HG02973 (cell line): Measurements from ENCODE around the gene CTIF.

Experiments
- ATAC-seq: cut with Tn5 transposase; IDR thresholded peaks from one replicate; pipeline ENCODE4 v1.9.1; 2021; ENCODE audit warnings: moderate library complexity; ENCODE audit not compliant: unreplicated experiment

The CTIF gene

GRCh38 chr18:48904091-48904490 is 365.3 kb downstream of the CTIF start:
- ATAC-seq = no peak

DNA sequence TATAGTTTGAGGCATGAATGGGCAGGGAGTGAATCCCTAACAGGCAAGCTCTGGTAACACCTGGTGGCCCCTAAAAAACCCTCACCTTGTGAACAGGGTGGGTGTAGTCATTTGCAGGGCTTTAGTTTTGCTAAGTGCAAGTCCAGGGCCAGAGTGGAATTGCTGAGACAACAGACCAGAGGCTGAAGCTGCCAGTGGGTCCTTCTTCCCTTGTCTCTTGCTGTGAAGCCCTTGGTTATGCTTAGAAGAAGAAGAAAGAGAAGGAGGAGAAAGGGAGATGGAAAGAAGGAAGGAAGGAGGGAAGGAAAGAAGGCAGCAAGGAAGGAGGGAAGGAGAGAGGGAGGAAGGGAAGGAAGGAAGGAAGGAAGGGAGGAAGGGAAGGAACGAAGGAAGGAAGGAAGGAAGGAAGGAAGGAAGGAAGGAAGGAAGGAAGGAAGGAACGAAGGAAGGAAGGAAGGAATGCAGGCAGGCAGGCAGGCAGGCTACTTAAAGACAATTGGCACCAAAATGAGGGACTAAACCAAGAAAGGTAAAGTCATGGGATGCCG is 366.1 kb downstream of the CTIF start:
- no peak for ATAC-seq

GRCh38 chr18:48905513-48905912 is 366.7 kb downstream of the CTIF start:
- no peak for ATAC-seq

DNA sequence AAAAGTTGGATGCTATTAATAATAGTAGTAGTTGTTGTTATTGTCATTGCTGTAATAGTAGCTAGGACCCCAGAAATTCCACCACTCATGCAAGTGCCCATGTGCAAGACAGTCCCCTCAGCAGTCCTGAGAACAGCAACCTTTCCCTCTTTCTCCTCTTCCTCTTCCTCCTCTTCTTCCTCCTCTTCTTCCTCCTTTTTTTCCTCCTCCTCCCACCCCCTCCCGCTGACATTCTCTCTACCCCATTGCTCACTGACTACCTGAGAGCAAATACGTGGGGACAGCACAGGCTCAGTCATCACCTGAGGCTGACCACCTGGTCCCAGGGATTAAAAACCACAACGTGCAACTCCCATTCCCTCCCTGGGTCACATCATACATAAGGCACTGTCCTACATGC is 370.1 kb downstream of the CTIF start:
- no peak for ATAC-seq

- no peak for ATAC-seq
Measured at GRCh38 chr18:48909721-48910120, 370.9 kb downstream of the CTIF start.

DNA sequence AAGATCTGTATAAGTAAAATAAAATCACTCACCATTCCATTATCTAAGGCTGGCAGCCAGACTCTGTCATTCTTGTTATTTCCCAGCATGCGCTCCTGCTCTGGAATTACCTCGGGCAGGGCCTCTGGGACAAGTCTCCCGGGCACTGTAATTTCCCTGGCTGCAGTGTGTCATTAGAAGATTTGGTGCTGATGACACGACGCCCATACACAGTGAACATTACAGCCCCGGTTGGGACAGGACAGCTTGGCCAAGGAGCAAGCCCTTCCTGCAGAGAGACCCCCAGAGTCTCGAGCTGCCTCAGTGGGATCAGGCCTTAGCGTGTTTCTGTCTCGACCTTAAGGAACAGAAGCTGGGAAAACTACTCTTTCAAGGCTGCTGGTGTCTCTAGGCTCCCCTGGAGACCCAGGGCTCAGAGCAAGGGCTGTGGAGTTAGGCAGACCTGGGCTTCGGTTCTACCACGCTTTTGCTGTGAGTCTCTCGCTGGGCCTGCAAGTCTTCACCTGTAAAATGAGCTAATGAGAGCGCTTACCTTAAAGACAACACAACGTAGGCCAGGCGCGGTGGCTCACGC is 372.2 kb downstream of the CTIF start:
- no peak for ATAC-seq
